H9 (cell line): ENCODE data around the gene DNHD1. TPM values are rescaled to one million over a fixed set of nuclear protein-coding genes. Genes with fewer than 3 reads are reported as not detected.
A peak's percentile ranks its signal among the peaks of the same experiment; 100 is the strongest.

Source experiments
- DNase-seq: peaks from one replicate; pipeline ENCODE4 v3.0.0-alpha.2; 2017
- H2AFZ ChIP-seq: one replicate; pipeline ENCODE4 v1.6.1; 2013; ENCODE audit warnings: mild to moderate bottlenecking, low read length, control low read depth, moderate library complexity
- H2AK5ac ChIP-seq: 2 replicates; pipeline ENCODE4 v1.6.1; 2013; ENCODE audit warnings: low read length, control low read depth, mixed read lengths; ENCODE audit not compliant: insufficient read length
- H2BK120ac ChIP-seq: one replicate; pipeline ENCODE4 v1.6.1; 2013; ENCODE audit warnings: low read depth, mild to moderate bottlenecking, low read length, control low read depth, inconsistent platforms; ENCODE audit not compliant: poor library complexity, severe bottlenecking
- H2BK12ac ChIP-seq: 2 replicates; pipeline ENCODE4 v1.6.1; 2013; ENCODE audit warnings: low read length, control low read depth, mixed read lengths, low read depth; ENCODE audit not compliant: insufficient read length
- H2BK15ac ChIP-seq: 2 replicates; pipeline ENCODE4 v1.6.1; 2013; ENCODE audit warnings: low read depth, low read length, control low read depth
- H2BK20ac ChIP-seq: one replicate; pipeline ENCODE4 v1.6.1; 2013; ENCODE audit warnings: low read depth, mild to moderate bottlenecking, low read length, control low read depth, inconsistent platforms; ENCODE audit not compliant: poor library complexity, severe bottlenecking
- H2BK5ac ChIP-seq: 2 replicates; pipeline ENCODE4 v1.6.1; 2013; ENCODE audit warnings: low read length, control low read depth, mixed read lengths; ENCODE audit not compliant: insufficient read length
- H3K14ac ChIP-seq: 2 replicates; pipeline ENCODE4 v1.6.1; 2013; ENCODE audit warnings: low read length, control low read depth; ENCODE audit not compliant: insufficient read depth
- H3K18ac ChIP-seq: 2 replicates; pipeline ENCODE4 v1.6.1; 2013; ENCODE audit warnings: low read depth, mild to moderate bottlenecking, mixed read lengths, low read length, control low read depth; ENCODE audit not compliant: insufficient read length
- H3K23ac ChIP-seq: 2 replicates; pipeline ENCODE4 v1.6.1; 2013; ENCODE audit warnings: low read length, control low read depth, mixed read lengths, low read depth; ENCODE audit not compliant: insufficient read length
- H3K23me2 ChIP-seq: 2 replicates; pipeline ENCODE4 v1.6.1; 2013; ENCODE audit warnings: low read depth, mild to moderate bottlenecking, mixed read lengths, low read length, control low read depth; ENCODE audit not compliant: insufficient read length, poor library complexity, severe bottlenecking
- H3K27ac ChIP-seq: 2 replicates; pipeline ENCODE4 v1.5.1; 2013; ENCODE audit warnings: low read length, control low read depth, mixed read lengths, low read depth; ENCODE audit not compliant: insufficient read length
- H3K27me3 ChIP-seq: 2 replicates; pipeline ENCODE4 v1.6.1; 2013; ENCODE audit warnings: low read length, control low read depth, inconsistent platforms; ENCODE audit not compliant: insufficient read depth
- H3K4ac ChIP-seq: 2 replicates; pipeline ENCODE4 v1.6.1; 2013; ENCODE audit warnings: low read depth, mild to moderate bottlenecking, control low read depth, inconsistent platforms, low read length, moderate library complexity
- H3K4me1 ChIP-seq: 2 replicates; pipeline ENCODE4 v1.6.1; 2013; ENCODE audit warnings: low read length, control low read depth, inconsistent platforms; ENCODE audit not compliant: insufficient read depth
- H3K4me2 ChIP-seq: 2 replicates; pipeline ENCODE4 v1.6.1; 2013; ENCODE audit warnings: low read length, control low read depth, mixed read lengths; ENCODE audit not compliant: insufficient read length, insufficient read depth
- H3K56ac ChIP-seq: 2 replicates; pipeline ENCODE4 v1.6.1; 2013; ENCODE audit warnings: low read depth, mild to moderate bottlenecking, mixed read lengths, low read length, control low read depth; ENCODE audit not compliant: insufficient read length
- H3K79me1 ChIP-seq: 2 replicates; pipeline ENCODE4 v1.6.1; 2013; ENCODE audit warnings: low read depth, mild to moderate bottlenecking, moderate library complexity, low read length, control low read depth, inconsistent platforms; ENCODE audit not compliant: insufficient read depth, poor library complexity, severe bottlenecking
- H3K79me2 ChIP-seq: 2 replicates; pipeline ENCODE4 v1.6.1; 2013; ENCODE audit warnings: low read length, control low read depth, inconsistent platforms; ENCODE audit not compliant: insufficient read depth
- H3K9ac ChIP-seq: 2 replicates; pipeline ENCODE4 v1.6.1; 2013; ENCODE audit warnings: low read length, control low read depth, mixed read lengths; ENCODE audit not compliant: insufficient read length; ENCODE audit errors: extremely low read depth
- H3K9me3 ChIP-seq: one replicate; pipeline ENCODE4 v1.6.1; 2013; ENCODE audit warnings: low read depth, low read length, inconsistent platforms; ENCODE audit not compliant: control insufficient read depth
- H3T11ph ChIP-seq: one replicate; pipeline ENCODE4 v1.6.1; 2013; ENCODE audit warnings: mild to moderate bottlenecking, low read length, control low read depth, inconsistent platforms
- H4K20me1 ChIP-seq: one replicate; pipeline ENCODE4 v1.6.1; 2013; ENCODE audit not compliant: control insufficient read depth, insufficient read length, insufficient read depth
- H4K5ac ChIP-seq: 2 replicates; pipeline ENCODE4 v1.6.1; 2013; ENCODE audit warnings: low read depth, mild to moderate bottlenecking, mixed read lengths, low read length, control low read depth; ENCODE audit not compliant: insufficient read length
- H4K8ac ChIP-seq: replicated peaks from 2 replicates; pipeline ENCODE4 v1.6.1; 2013; ENCODE audit warnings: low read length, control low read depth, mixed read lengths, low read depth; ENCODE audit not compliant: insufficient read length
- H4K91ac ChIP-seq: 2 replicates; pipeline ENCODE4 v1.6.1; 2013; ENCODE audit warnings: low read depth, mild to moderate bottlenecking, moderate library complexity, mixed read lengths, low read length, control low read depth; ENCODE audit not compliant: insufficient read length
- H3K27ac Mint-ChIP-seq, 3 experiments: 2 replicates in 2 of 3; 3 replicates in 1 of 3; pipeline ENCODE4 v1.8.0; 2020 to 2021; ENCODE audit warnings: mixed read lengths in 3 of 3, mild to moderate bottlenecking in 1 of 3, moderate library complexity in 1 of 3
- H3K27me3 Mint-ChIP-seq: 2 replicates; pipeline ENCODE4 v1.8.0; 2021; ENCODE audit warnings: low read depth, mild to moderate bottlenecking, moderate library complexity, mixed read lengths
- H3K36me3 Mint-ChIP-seq, 3 experiments: 2 replicates in 2 of 3; 3 replicates in 1 of 3; pipeline ENCODE4 v1.8.0; 2020 to 2021; ENCODE audit warnings: low read depth in 3 of 3, mixed read lengths in 3 of 3; ENCODE audit not compliant: insufficient read depth in 1 of 3
- H3K4me1 Mint-ChIP-seq, 2 experiments: 2 replicates each; pipeline ENCODE4 v1.8.0; 2020; ENCODE audit warnings: mixed read lengths in 2 of 2
- H3K4me3 Mint-ChIP-seq, 2 experiments: 2 replicates in 1 of 2; 3 replicates in 1 of 2; pipeline ENCODE4 v1.8.0; 2020 to 2021; ENCODE audit warnings: mild to moderate bottlenecking in 2 of 2, mixed read lengths in 2 of 2, moderate library complexity in 1 of 2
- H3K9me3 Mint-ChIP-seq, 2 experiments: 2 replicates in 1 of 2; 3 replicates in 1 of 2; pipeline ENCODE4 v1.8.0; 2020; ENCODE audit warnings: mild to moderate bottlenecking in 2 of 2, mixed read lengths in 2 of 2, moderate library complexity in 1 of 2
- CTCF ChIP-seq: fragments of 200-600 bp; sonication (generic); conservative IDR thresholded peaks from 3 replicates; pipeline ENCODE4 v1.8.0; 2021; ENCODE audit warnings: antibody characterized with exemption, mild to moderate bottlenecking
- WGBS: extraction: QIAGEN DNeasy Blood & Tissue Kit; methylation state at CpG from one replicate; pipeline ENCODE4 v1.1.7; 2013; ENCODE audit warnings: missing lambda C conversion rate, low lambda C conversion rate, mixed read lengths; ENCODE audit not compliant: insufficient read length; ENCODE audit errors: extremely low coverage; 5-methylcytosine and 5-hydroxymethylcytosine counted together
- total RNA-seq: library from RNA; stranded (reverse); gene quantifications from 2 replicates; pipeline ENCODE4 v1.2.1, GENCODE V29; 2021

The DNHD1 gene
- total RNA-seq, 1 experiment from 2014 or later = 3.5 TPM

- Histone ChIP-seq H3K23me2 (no peaks in the 10 kb centered on the region), H4K91ac (no peak overlapping the region), H3K14ac (no peak overlapping the region), H2BK15ac (no peak overlapping the region), H4K5ac (no peak overlapping the region), H3K56ac (no peak overlapping the region), H2AFZ (no peak overlapping the region), H3K27ac (no peak overlapping the region), H2BK5ac (no peak overlapping the region), H3K4ac (no peak overlapping the region), H3T11ph (no peak overlapping the region), H4K20me1 (no peaks in the 10 kb centered on the region), H2BK20ac (no peak overlapping the region), H3K23ac (no peak overlapping the region), H3K27me3 (no peaks in the 10 kb centered on the region), H3K79me1 (no peaks in the 10 kb centered on the region), H2BK120ac (no peak overlapping the region), H3K9me3 (no peaks in the 10 kb centered on the region), H3K9ac (no peak overlapping the region), H3K18ac (no peak overlapping the region), H3K79me2 (no peaks in the 10 kb centered on the region), H2BK12ac (no peak overlapping the region), H3K4me1 (no peaks in the 10 kb centered on the region), H3K4me2 (no peak overlapping the region), H4K8ac (no peak overlapping the region), H2AK5ac (no peak overlapping the region)
- Mint-ChIP-seq H3K4me1 (no peaks in the 10 kb centered on the region), H3K36me3 (peaks cover 0 to 25% (median 6%) of the 10 kb centered on the region in 3 experiments; a peak in 3 of 7 replicates), H3K9me3 (no peaks in the 10 kb centered on the region), H3K27me3 (no peaks in the 10 kb centered on the region), H3K4me3 (no peak overlapping the region), H3K27ac (peak overlapping the region in 2 of 3 experiments; percentile 2 to 36; a peak in 2 of 7 replicates)
- DNase-seq = no peak
- no peak for TF ChIP-seq CTCF
- no CpG with 5 or more reads among the region's 2 CpGs for WGBS
Measured at GRCh38 chr11:6458352-6459098, 38.6 kb upstream of the DNHD1 start.
